Measurements from ENCODE around the gene DNAJB6.
"Not testable (repeated sequence)": the region's sequence is repeated elsewhere in the genome, so short reads cannot be mapped to it uniquely, and the experiment has no call there.

The DNAJB6 gene

DNA sequence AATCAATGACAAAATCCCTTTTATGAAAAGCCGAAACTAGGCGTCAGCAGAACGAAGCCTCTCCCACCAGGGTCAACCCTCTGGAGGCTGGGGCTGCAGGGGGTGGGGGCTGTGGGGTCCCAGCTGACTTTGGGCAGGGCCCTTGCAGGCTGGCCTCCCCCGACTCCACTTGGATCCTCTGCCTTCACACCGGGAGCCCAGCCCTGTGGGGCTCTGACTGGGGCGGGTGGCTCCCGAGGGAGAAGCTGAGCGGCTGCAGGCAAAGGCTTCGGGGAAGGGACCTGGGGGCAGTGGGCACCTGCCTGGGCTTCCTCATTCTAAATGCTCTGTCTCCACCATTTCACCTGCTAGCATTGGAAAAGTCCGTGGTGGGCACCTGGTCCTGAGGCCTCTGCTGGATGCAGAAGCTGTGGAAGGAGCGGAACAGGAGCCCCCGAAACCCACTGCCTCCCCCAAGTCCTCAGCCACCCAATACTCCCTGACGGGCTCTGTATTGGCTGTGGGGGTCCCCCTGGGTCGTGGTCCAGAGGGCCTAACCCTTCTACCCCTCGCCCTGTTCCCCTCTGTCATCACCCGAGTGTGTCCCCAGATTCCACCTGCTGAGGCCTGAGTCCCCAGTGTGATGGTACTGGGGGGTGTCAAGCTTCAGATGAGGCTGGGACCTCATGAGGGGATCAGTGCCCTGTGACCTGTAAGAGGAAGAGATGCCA is 108.6 kb downstream of the DNAJB6 start:
- DNase-seq, result no peak

DNA sequence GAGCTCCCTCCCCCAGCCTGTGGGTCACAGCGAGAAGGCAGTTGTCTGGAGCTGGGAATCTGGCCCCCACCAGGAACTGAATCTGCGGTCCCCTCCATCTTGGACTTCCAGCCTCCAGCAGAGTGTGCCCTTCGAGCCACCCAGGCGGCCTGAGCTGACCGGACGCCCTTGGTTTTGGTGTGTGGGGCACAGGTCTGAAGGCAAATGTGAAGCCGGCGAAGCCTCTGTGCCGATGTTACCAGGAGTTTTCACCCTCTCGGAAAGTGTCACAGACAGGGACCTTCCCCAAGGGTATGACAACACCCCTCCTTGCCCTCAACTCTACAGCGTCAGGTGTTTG is 109.1 kb downstream of the DNAJB6 start:
- DNase-seq, result no peak

DNA sequence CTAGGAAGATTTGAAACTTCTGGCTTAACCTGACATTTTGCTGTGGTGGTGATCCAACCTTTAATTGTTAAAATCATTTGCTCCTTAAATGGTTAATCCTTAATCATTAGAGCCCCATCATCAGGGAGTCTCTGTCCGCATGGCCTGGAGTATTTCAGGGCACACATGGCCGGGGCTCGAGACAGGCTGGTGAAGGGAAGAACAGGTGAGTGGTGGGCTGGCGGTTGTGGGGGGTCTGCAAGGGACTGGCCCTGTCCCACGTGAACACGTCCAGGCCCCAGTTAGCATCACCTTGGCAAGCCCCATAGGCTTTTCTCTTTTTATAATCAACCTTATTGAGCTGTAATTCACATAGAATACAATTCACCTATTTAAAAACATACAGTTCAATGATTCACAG is 109.5 kb downstream of the DNAJB6 start:
- DNase-seq, result no peak

DNA sequence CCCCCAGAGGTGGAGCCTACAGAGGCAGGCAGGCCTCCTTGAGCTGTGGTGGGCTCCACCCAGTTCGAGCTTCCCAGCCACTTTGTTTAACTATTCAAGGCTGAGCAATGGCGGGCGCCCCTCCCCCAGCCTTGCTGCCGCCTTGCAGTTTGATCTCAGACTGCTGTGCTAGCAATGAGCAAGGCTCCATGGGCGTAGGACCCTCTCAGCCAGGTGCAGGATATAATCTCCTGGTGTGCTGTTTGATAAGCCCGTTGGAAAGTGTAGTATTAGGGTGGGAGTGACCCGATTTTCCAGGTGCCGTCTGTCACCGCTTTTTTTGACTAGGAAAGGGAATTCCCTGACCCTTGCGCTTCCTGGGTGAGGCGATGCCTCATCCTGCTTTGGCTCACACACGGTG is 117.2 kb downstream of the DNAJB6 start:
- not testable (repeated sequence) for DNase-seq

DNA sequence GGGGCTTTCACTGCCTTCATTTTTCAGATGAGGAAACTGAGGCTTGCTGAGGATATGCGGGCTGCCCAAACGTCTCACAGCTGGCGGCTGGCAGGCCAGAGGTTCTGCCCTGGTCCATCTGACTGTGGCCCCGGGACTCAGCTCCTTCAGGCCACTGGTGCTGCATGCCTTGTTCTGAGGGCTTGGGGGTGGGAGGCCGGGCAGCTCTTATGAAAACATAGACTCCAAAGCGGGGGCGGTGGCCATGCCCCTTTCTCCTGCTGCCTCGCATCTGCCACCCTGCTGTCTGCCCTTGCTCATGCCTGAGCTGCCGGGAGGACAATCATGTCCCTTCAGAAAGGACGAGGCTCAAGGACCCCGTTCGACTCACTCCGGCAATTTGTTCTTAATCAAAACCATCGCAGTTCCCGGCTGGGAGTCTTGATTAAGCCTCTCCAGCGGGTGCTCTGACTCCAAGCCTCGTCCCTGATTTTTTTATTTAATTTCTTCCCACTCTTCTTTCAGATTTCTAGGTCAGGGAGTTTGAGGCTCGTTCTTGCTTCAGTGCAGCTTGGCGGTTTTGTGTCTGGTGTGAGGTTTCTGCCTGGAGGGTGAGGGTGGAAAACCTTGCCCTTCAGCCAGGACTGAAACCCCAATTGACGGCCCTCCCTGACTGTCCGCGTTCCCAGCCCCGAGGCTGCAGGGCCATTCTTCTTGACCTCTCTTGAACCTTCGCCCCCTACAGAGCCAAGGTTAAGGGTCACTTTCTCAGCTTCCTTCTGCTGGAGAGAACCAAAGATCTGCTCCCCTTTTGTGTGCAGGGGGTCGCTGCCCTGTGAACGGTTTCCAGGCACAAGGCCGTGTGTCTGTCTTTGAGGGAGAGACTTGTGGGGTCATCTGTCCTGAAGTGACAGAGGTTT is 120.8 kb downstream of the DNAJB6 start:
- no peak for DNase-seq

GRCh38 chr7:157458254-157458633 is 121.4 kb downstream of the DNAJB6 start:
- DNase-seq, result no peak

- no peak for DNase-seq
These were observed 123.2 kb downstream of the DNAJB6 start for GRCh38 chr7:157459966-157460365.

- DNase-seq, result no peak
These were observed 123.9 kb downstream of the DNAJB6 start for GRCh38 chr7:157460721-157461120.

DNA sequence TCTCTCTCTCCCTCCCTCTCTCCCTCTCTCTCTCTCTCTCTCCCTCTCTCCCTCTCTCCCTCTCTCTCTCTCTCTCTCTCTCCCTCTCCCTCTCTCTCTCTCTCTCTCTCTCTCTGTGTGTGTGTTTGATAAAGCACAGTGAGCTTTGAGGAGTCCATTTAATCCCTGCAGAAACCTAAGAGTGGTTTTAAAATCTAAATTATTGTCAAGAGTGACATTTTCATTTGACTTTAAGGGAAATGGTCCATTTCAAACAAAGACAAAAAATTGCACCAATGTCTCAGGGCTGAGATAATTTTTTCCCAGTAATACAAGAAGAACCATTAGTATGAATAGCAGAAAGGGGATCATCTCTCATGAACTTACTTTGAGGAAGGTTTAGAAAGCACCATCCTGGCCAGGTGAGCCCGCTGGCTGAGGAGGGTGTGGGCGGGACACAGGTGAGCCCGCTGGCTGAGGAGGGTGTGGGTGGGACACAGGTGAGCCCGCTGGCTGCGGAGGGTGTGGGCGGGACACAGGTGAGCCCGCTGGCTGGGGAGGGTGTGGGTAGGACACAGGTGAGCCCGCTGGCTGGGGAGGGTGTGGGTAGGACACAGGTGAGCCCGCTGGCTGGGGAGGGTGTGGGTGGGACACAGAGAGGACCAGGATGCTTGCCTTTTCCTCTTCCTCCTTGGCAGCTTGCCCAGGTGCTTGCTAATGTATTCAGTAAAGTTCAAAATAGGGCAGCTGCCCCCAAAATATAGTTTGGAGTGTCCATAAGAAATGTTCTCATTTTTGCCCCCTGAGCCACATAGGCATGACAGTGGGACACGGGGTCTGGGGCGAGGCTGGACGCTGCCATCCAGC is 125.0 kb downstream of the DNAJB6 start:
- no peak for DNase-seq

- DNase-seq, result peak; percentile 37
These were observed 125.6 kb downstream of the DNAJB6 start for GRCh38 chr7:157462419-157462771.

- no peak for DNase-seq
These were observed 126.0 kb downstream of the DNAJB6 start for GRCh38 chr7:157462840-157463239.

DNA sequence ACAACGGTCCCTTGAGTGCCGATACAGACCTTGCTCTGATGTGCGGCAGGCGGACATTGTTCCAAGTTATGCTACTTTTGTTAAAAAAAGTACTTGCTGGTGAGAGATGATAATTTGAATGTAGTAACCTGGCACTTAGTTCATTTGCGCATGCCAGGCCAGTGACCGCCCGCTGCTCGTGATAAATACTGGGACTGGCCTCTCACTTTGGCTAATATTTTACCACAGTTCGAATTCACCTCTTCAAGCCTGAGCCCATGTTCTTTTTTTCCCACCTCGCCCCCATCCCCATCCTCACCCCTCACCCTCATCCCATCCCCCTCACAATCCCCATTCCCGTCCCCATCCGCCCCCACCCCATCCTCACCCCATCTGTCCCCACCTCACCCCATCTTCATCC is 126.4 kb downstream of the DNAJB6 start:
- DNase-seq, result no peak

DNA sequence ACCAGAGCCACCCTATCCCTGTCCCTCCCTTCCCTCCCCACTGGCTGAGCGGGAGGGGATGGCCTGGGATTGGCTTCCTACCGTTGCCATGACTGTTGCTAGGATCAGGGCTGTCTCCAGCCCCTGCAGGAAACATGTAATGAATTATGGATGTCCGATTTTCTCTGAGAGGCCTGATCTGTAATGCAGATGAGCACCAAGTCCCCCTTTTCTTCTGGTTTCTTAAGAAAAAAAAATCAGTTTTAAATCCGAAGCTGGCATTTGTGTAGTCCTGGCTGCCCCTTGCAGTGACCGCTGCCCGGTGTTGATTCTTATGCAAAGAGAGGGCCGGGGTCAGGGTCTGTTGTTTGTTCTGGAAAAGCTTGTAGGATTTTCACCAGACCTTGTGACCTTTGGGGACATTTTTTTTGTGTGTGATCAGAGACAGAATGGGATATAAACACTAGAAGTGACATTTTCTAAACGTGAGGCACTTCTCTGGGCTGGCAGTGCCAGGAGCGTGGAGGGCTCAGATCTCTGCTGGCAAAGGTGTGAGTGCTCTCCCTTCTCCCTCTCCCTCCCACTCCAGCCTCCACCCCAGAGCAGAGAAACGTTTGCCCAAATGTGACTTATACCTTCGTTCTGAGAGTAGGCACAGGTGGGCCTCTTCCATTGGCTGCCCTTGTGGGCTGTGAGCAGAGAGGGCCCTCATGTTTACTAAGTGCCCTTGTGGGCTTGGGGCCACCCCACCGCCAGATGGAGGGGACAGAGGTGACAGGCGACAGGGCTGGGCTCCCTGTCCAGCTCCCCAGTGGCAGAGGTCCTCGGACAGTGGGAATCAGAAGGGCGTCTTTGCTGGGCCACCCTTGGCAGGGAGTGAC is 127.5 kb downstream of the DNAJB6 start:
- DNase-seq, result no peak

DNA sequence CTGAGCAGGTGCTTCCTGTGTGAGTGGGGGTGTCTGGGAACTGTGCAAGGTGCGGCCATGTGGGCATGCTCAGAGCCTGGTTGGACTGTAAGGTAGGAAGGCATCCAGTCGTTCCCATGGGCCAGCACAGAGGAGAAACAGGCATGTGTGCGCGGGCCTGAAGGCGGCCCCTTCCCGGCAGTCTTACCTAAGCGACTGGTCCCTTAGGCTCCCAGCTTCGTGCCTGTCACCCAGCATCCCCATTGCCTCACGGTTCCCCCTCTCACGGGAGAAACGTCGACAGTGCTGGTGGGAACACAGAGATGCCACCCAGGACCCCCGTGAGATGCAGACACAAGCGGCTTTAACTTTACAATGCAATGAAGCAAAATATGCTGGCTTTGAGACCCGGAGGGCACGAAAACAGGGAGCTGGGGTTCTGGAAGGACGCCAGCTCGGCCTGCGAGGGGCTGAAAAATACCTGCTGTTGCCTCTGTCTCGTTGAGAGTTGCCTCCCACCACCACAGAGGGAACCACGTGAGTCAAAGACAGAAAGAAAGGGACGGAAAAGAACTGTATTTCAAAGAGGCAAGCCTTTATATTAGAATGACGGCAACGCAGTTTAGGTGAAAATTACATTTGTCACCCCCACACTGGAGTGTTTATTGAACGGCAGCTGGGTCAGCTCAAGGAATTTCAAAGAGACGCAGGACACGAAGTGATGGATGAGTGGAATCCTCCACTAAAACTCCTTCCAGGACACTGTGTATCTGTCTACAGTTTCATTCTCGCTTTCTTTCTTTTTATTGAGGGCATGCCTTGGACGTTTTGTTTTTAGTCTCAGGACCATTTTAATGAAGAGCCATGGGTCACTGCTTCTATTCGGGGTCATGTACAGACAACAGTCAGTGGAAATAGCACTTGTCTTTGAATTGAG is 128.4 kb downstream of the DNAJB6 start:
- DNase-seq, result no peak

DNA sequence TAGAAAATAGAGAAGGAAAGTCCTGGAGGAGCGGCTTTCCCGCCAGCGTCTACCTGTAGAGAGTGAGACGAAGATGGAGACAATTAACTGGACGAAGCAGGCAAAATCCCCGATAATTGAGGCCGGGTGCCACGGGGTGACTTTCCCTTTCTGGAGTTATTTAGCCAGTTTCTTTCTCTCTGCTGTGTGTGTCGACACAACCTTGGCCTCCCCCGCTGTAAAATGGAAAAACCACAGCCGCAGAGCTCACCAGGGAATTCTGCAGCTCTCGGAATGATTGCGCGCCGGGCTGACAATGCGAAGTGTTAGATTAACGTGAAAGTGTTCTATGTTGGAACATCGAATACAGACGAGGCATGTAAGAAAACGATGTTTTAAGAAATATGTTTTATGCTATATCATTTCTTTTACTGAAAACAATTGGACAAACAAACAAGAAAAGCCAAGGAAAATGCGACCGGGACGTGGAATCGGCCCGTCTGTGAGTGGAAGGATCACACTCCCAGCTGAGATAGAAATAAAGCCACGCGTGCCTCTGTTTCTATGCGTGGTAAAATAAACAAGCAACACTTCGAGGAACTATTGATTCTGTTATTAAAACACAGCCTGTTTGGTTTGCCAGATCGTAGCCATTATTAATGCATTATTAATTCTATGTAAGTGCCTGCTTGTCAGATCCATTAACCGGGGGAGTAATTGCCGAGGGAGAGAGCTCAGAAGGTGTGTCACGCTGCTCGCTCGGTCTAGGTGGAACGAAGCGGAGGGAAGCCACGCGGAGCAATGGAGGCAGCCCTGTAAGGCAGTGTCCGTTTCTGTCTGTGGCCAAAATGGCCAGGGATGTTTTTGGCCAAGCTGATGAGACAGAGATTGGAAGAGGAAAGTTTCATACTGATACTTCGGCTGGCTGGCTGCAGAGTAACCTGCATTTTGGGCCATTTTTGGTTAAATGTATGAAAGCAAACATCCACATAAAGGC is 129.4 kb downstream of the DNAJB6 start:
- DNase-seq, result no peak

DNA sequence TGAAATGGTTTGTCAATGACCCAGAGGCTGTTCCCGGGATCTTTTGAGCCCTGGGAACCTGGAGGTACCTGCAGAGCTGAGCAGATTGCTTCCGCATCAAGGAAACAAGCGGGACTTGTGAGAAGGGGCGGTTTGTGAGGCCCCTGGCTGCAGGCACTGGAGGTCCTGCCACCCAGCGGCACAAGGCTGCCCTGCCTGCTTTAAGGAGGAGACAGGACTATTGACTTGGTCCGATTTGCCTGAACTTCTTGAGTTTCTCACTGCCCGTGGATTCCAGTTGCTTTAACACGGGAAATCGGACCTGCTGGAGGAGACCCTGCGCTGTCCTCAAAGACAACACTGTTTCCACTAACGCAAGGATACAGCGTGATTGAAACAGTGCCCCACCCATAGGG is 130.1 kb downstream of the DNAJB6 start:
- no peak for DNase-seq
